Type B pancreatic cell (in vitro differentiated cells): ENCODE measurements around the gene STARD5. TPM values are rescaled to one million over a fixed set of nuclear protein-coding genes. Genes with fewer than 3 reads are reported as not detected.
"Not testable (repeated sequence)": the region's sequence is repeated elsewhere in the genome, so short reads cannot be mapped to it uniquely, and the experiment has no call there.

Experiments
- DNase-seq: peaks from one replicate; pipeline ENCODE4 v3.0.0; 2021; ENCODE audit warnings: mixed read lengths; ENCODE audit not compliant: unreplicated experiment; ENCODE audit errors: extremely low spot score
- H3K27ac Mint-ChIP-seq: 2 replicates; pipeline ENCODE4 v1.8.0; 2021; ENCODE audit warnings: mild to moderate bottlenecking, mixed read lengths
- H3K27me3 Mint-ChIP-seq: 2 replicates; pipeline ENCODE4 v1.8.0; 2021; ENCODE audit warnings: mixed read lengths
- H3K36me3 Mint-ChIP-seq: 2 replicates; pipeline ENCODE4 v1.8.0; 2021; ENCODE audit warnings: mixed read lengths
- H3K4me1 Mint-ChIP-seq: one replicate; pipeline ENCODE4 v1.8.0; 2021; ENCODE audit warnings: mixed read lengths; ENCODE audit not compliant: unreplicated experiment
- H3K4me3 Mint-ChIP-seq: 2 replicates; pipeline ENCODE4 v1.8.0; 2021; ENCODE audit warnings: mild to moderate bottlenecking, mixed read lengths
- H3K9me3 Mint-ChIP-seq: 2 replicates; pipeline ENCODE4 v1.8.0; 2021; ENCODE audit warnings: mixed read lengths
- total RNA-seq: library from RNA; stranded (reverse); gene quantifications from 2 replicates; pipeline ENCODE4 v1.2.1, GENCODE V29; 2021; ENCODE audit warnings: low replicate concordance
- TF ChIP-seq, protein P1 (sequence below): fragments of 200-600 bp; sonication (generic); conservative IDR thresholded peaks from 2 replicates; pipeline ENCODE4 v1.5.0; 2021; ENCODE audit warnings: antibody characterized with exemption, mild to moderate bottlenecking

Gene STARD5
- total RNA-seq, 1 donor from 2014 or later = 7.8 TPM

- TF ChIP-seq, protein P1, sequence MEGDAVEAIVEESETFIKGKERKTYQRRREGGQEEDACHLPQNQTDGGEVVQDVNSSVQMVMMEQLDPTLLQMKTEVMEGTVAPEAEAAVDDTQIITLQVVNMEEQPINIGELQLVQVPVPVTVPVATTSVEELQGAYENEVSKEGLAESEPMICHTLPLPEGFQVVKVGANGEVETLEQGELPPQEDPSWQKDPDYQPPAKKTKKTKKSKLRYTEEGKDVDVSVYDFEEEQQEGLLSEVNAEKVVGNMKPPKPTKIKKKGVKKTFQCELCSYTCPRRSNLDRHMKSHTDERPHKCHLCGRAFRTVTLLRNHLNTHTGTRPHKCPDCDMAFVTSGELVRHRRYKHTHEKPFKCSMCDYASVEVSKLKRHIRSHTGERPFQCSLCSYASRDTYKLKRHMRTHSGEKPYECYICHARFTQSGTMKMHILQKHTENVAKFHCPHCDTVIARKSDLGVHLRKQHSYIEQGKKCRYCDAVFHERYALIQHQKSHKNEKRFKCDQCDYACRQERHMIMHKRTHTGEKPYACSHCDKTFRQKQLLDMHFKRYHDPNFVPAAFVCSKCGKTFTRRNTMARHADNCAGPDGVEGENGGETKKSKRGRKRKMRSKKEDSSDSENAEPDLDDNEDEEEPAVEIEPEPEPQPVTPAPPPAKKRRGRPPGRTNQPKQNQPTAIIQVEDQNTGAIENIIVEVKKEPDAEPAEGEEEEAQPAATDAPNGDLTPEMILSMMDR = no peak
- Mint-ChIP-seq H3K27ac (no peak overlapping the region), H3K27me3 (no peaks in the 10 kb centered on the region)
These were observed 27.7 kb upstream of the STARD5 start for GRCh38 chr15:81351651-81352050.

GRCh38 chr15:81349271-81349670 is 25.3 kb upstream of the STARD5 start:
- H3K9me3 Mint-ChIP-seq = no peaks in the 10 kb centered on the region
- H3K27me3 Mint-ChIP-seq = no peaks in the 10 kb centered on the region
- TF ChIP-seq, protein P1 = no peak
- no peaks in the 10 kb centered on the region for H3K4me1 Mint-ChIP-seq
- H3K36me3 Mint-ChIP-seq = no peaks in the 10 kb centered on the region
- no peak overlapping the region for H3K4me3 Mint-ChIP-seq
- DNase-seq = no peak
- H3K27ac Mint-ChIP-seq = no peak overlapping the region

More at GRCh38 chr15:81351651-81352050, 27.7 kb upstream of the STARD5 start:
- H3K36me3 Mint-ChIP-seq = no peaks in the 10 kb centered on the region
- H3K4me3 Mint-ChIP-seq = no peak overlapping the region
- H3K4me1 Mint-ChIP-seq = no peaks in the 10 kb centered on the region
- H3K9me3 Mint-ChIP-seq = no peaks in the 10 kb centered on the region
- no peak for DNase-seq

DNA sequence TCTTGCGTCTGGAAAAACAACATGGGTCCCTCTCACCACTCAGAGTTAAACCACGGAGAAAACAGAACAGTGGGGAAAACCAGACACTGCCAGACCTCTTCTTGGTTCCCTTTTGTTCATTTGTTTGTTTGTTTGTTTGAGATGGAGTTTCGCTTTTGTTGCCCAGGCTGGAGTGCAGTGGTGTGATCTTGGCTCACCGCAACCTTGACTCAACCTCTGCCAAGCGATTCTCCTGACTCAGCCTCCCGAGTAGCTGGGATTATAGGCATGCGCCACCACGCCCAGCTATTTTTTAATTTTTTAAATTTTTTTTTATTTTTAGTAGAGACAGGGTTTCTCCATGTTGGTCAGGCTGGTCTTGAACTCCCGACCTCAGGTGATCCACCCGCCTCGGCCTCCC is 24.8 kb upstream of the STARD5 start:
- DNase-seq, H3K27me3 Mint-ChIP-seq: not testable (repeated sequence)

DNA sequence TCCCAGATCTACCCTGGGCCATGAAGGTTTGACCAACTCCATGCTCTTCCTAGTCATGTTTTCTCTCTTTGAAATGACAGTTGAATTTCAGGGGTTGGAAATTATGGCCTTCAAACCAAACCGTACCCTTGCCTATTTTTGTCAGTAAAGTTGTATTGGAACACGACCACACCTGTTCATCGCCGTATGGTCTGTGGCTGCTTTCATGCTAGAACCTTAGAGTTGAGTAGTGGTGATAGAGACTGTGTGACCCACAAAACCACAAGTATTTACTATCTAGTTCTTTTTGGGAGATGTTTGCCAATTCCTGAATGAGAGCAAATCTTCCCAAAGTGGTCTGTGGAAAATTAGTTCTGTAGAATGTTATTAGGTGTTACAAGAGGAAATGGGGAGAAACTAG is 24.0 kb upstream of the STARD5 start:
- H3K36me3 Mint-ChIP-seq = no peaks in the 10 kb centered on the region
- TF ChIP-seq, protein P1 = no peak
- DNase-seq = no peak
- H3K4me3 Mint-ChIP-seq = no peak overlapping the region
- H3K4me1 Mint-ChIP-seq = no peaks in the 10 kb centered on the region
- no peaks in the 10 kb centered on the region for H3K9me3 Mint-ChIP-seq
- H3K27me3 Mint-ChIP-seq = no peaks in the 10 kb centered on the region
- no peak overlapping the region for H3K27ac Mint-ChIP-seq

More for the DNA sequence above, 24.8 kb upstream of the STARD5 start:
- not testable (repeated sequence) for H3K36me3 Mint-ChIP-seq, H3K9me3 Mint-ChIP-seq, H3K27ac Mint-ChIP-seq, H3K4me3 Mint-ChIP-seq, H3K4me1 Mint-ChIP-seq

DNA sequence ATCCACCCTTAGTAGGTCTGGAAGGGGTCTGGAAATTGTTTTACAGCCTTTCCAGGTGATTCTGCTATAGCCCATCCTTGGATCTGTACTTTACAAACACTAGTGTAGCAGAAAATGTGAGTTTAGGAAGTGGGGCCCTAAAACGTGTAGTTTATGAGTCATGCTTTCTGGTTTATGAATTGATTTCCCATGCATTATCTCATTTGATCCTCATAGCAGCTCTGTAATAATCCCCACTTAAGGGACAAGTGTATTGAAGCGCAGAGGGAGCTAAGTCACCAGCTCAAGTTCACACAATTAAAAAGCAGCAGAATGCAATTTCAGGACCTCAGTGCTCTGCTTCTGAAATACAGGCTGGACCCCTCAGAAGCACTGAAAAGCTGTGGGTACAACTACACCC is 22.7 kb upstream of the STARD5 start:
- H3K27ac Mint-ChIP-seq = no peak overlapping the region
- DNase-seq = no peak
- H3K36me3 Mint-ChIP-seq = no peaks in the 10 kb centered on the region
- TF ChIP-seq, protein P1 = no peak
- no peaks in the 10 kb centered on the region for H3K27me3 Mint-ChIP-seq
- H3K4me1 Mint-ChIP-seq = no peaks in the 10 kb centered on the region
- H3K9me3 Mint-ChIP-seq = no peaks in the 10 kb centered on the region
- H3K4me3 Mint-ChIP-seq = no peak overlapping the region

DNA sequence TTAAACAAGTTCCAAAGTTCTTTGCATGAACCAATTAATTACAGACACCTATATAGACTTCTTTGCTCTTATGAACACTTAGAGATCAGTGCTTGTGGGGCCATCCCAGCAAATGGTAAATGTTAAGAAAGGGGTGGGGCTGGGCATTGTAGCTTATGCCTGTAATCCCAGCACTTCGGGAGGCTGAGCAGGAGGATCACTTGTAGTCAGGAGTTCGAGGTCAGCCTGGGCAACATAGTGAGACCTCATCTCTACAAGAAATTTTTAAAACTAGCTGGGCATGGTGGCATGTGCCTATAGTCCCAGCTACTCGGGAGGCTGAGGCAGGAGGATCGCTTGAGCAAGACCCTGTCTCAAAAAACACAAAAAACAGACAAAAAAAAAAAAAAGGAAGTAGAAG is 19.4 kb upstream of the STARD5 start:
- no peak overlapping the region for H3K4me3 Mint-ChIP-seq
- H3K27me3 Mint-ChIP-seq = no peaks in the 10 kb centered on the region
- H3K9me3 Mint-ChIP-seq = no peaks in the 10 kb centered on the region
- TF ChIP-seq, protein P1 = no peak
- no peak for DNase-seq
- no peaks in the 10 kb centered on the region for H3K36me3 Mint-ChIP-seq
- no peaks in the 10 kb centered on the region for H3K4me1 Mint-ChIP-seq
- H3K27ac Mint-ChIP-seq = no peak overlapping the region
